ENCODE data around the gene GRAMD1A. TPM values are rescaled to one million over a fixed set of nuclear protein-coding genes. Genes with fewer than 3 reads are reported as not detected.

GRAMD1A gene
- total and polyA plus RNA-seq, 9 of the 15 experiments (the other 6 are each of a cell fraction or from before 2014, with no cell fraction given), result 1.4 to 63.8 (median 38.5) TPM

DNA sequence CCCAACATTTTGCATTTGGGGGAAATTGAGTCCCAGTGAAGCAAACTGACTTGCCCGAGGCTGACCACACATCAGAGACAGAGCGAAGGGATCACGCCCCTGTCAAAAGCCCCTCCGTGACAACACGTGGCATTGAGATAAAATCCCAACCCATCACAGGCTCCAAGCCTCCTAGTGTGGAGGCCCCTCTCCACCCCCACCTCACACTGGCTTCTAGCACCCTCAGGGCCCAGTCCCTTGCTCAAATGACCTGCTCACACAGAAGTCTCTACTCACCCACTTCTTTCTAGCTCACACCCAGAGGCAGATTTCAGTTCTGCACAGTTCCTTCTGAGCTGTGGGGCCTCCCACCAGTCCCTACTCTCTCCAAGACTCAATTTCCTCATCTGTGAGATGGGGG, 51.7 kb downstream of the GRAMD1A start:
- no peak for DNase-seq (ENCODE audit: extremely low read depth in 1 of 4, low spot score in 3 of 4)
- Histone ChIP-seq H3K9ac (ENCODE audit: insufficient read depth in 1 of 2, low read depth in 2 of 2, low read length in 2 of 2) (no peak overlapping the region), H3K27ac (ENCODE audit: extremely low read depth, low read depth, low read length) (no peak overlapping the region), H3K36me3 (ENCODE audit: control insufficient read depth, insufficient read depth, low read length) (no peaks in the 10 kb centered on the region), H3K4me3 (no peak overlapping the region), H3K79me2 (ENCODE audit: control insufficient read depth, insufficient read depth, low read length) (no peaks in the 10 kb centered on the region), H2AFZ (ENCODE audit: low read depth, low read length) (no peak overlapping the region), H3K4me2 (ENCODE audit: insufficient read depth, low read length) (no peak overlapping the region), H3K9me1 (ENCODE audit: control insufficient read depth, insufficient read depth, low read length) (no peaks in the 10 kb centered on the region), H4K20me1 (replicated peaks; ENCODE audit: control insufficient read depth, insufficient read depth, low read length) (no peaks in the 10 kb centered on the region), H3K27me3 (ENCODE audit: control insufficient read depth in 2 of 2, insufficient read depth in 2 of 2, low read length in 2 of 2) (0 out of 5 replicates have a peak, but pooled peaks cover 0 to 4% of the 10 kb centered on the region in 2 experiments), H3K9me3 (replicated peaks; ENCODE audit: control insufficient read depth, insufficient read depth, low read depth, low read length) (no peaks in the 10 kb centered on the region), H3K4me1 (replicated peaks in 1 of 2; ENCODE audit: control insufficient read depth in 2 of 2, insufficient read depth in 2 of 2, low read length in 2 of 2) (peaks cover 0 to 7% of the 10 kb centered on the region in 2 experiments; a peak in 2 of 5 replicates)
- FAIRE-seq, result no peak
- ChIA-PET POLR2A (interaction anchor here (0.6 to 0.7 kb wide), 3 partner anchors 11 to 214 kb away, joined by 3 read pairs; no protein-coding TSS in a partner anchor), CTCF (ENCODE audit: low intra/inter-chr PET ratio) (no interaction called here)
- intact Hi-C loops (cut with micrococcal nuclease), result no loop called here
- BruUV-seq (replicated peaks), result no TSS peak
- no peak for TF ChIP-seq MTF1 (CRISPR knock-in tag; IDR thresholded peaks at IDR 0.05; ENCODE audit: borderline replicate concordance)
- no peak for TF ChIP-seq U2AF1 (optimal IDR thresholded peaks at IDR 0.05; ENCODE audit: low read depth, low read length)
- TF ChIP-seq RBM25 (IDR thresholded peaks at IDR 0.05; ENCODE audit: low read depth, low read length, severe bottlenecking), result peak; percentile 37
- TF ChIP-seq, protein P1, sequence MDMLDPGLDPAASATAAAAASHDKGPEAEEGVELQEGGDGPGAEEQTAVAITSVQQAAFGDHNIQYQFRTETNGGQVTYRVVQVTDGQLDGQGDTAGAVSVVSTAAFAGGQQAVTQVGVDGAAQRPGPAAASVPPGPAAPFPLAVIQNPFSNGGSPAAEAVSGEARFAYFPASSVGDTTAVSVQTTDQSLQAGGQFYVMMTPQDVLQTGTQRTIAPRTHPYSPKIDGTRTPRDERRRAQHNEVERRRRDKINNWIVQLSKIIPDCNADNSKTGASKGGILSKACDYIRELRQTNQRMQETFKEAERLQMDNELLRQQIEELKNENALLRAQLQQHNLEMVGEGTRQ (CRISPR knock-in tag; IDR thresholded peaks at IDR 0.05), result no peak
- TF ChIP-seq, protein P2, sequence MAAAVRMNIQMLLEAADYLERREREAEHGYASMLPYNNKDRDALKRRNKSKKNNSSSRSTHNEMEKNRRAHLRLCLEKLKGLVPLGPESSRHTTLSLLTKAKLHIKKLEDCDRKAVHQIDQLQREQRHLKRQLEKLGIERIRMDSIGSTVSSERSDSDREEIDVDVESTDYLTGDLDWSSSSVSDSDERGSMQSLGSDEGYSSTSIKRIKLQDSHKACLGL (CRISPR knock-in tag; IDR thresholded peaks at IDR 0.05; ENCODE audit: borderline replicate concordance, poor library complexity, severe bottlenecking), result no peak
- WGBS (ENCODE audit: insufficient coverage, low coverage, missing lambda C conversion rate), result 36% methylated on average over 5 of the region's 5 CpGs
- in situ Hi-C loops (cut with MboI), result no loop called here
- ATAC-seq, result no peak
